T1000 (cell line): ENCODE data around the gene ITPKB.
A peak's percentile ranks its signal among the peaks of the same experiment; 100 is the strongest.

Source experiments
- DNase-seq: peaks from one replicate; lab custom pipeline; 2025; ENCODE audit warnings: mixed read lengths; lab: John Stamatoyannopoulos, UW

ITPKB gene

DNA sequence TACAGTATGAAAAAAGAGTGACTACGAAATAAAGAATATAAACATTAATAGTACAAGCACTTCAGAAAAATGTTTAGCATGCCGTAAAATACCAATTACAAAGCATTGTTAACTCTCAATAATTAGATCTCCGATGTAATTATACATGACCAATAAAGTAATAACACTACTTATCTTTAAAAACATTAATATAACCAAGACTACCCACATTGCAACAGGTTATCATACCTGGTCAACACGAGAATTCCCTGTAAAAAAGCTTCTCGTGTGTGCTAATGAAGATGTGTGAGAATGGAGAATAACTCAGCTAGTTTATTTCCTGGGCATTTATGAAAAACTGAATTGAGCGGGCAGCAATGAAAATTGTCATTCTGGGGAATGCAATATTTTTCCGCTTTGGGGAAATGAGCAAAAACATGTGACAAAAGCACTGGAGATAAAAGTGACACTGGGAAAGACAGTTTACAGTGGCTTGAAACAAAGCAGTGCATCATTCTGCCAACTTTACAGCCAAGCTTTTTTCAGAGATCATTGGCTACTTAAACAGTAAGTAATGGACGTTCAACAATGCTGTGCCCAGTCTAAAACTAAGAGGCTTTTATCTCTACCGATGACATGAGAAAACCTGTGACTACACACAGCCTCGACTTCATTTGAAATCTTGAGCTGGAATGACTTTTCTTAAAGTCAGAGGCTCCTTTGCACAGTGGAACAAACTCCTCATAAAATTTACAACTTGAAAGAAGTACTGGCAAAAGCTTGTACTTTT lies 34.7 kb downstream of the ITPKB start:
- DNase-seq, result no peak

DNA sequence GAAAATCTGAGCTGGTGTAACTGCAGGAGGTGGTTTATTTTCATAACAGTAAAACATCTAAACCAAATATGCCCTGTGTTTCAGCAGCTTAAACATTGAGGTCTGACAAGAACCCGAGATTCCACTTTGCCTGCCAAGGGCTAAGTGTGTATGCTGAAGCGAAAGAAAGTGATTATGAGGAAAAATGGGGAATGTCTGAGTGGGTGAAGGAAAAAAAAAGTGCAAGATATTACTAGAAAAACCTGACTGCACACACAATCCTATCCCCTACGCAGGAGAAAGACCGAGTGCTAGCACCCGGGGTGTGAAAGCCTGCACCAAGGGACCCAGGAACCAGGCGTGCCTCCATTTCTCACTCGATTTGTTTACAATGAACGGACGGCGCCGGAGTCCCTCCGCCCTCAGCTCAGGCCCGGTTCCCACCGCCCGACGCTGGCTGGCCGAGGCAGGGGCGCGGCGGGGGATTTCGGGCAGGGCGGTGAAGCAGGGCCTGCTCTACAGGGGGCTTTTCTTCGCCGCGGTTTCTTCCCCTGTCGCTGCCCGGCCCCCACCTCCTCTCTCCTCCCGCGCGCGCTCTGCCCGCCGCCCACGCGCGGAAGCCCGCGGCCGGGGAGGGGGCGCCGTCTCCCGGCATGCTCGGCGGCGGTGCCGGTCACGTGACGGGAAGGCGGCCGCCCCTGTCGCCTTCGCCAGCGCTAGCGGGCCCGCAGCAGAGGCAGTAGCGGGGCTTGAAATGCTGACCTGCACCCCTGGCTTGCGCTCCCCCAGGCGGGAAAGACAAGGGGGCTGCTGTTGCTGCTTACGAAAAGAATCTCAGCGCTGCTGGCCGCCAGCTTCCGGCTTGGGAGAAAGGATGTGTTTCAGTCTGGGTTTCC lies 35.9 kb downstream of the ITPKB start:
- DNase-seq, result peak; percentile 34

DNA sequence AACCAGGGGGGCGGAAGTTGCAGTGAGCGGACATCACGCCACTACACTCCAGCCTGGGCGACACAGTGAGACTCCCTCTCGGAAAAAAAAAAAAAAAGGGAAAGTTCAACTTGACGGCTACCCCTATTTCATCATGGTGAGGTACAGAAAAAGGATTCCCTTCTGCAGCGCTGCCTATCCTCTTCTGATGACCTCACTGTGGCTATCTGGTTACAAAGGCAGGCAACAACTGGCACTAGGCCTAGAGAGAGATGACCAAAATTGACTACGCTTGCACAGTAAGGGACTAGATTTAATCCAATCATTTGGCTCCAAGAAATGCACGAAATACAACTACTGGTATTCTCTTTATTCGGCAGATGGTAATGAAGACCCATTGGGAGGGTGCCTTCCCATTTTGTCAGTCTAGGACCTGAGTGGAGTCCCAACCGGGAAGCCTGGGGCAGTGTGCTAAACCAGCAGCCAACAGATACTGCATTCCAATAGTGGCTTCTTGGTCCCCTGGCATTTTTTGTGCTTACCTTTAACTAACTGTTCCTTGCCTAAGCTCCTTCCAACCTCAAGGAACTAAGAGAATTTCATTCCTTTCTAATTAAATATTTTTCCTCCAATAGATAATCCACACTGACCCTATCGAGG lies 36.6 kb downstream of the ITPKB start:
- no peak for DNase-seq

DNA sequence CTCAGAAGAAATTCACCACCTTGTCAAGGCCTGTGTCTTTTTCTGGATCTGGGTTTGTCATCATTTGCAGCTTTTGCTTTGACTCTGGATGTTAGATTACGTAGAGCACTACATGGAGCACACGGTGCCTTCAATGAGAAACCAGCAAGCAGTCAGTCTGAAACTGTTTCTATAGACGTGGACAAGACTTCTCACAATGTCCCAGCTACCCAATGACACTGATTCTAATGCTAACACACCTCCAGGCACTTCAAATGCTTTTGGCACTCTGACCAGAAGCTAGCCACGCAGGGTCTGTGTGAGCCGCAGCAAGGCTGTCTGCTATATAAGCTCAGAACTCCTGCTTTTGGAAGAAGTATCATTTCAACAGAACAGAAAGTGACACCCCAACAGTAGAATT lies 38.2 kb downstream of the ITPKB start:
- no peak for DNase-seq

DNA sequence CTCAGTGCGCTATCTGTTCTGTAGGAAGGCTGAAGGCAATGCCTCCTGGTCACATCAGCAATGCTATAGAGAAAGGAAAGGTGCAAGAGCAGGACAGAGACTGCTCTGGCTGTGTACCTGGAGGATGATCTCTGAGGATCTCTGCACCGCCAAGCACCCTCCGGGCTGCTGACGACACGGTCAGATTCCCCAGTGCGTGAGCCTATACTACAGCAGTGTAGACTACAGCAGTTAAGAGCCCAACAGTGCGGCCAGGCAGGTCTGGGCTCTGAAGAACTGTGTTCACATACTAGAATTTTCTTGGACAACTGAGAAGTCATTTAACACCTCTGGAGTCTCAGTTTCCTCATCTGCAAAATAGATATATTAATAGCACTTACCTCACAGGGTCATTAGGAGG lies 39.9 kb downstream of the ITPKB start:
- DNase-seq, result no peak

DNA sequence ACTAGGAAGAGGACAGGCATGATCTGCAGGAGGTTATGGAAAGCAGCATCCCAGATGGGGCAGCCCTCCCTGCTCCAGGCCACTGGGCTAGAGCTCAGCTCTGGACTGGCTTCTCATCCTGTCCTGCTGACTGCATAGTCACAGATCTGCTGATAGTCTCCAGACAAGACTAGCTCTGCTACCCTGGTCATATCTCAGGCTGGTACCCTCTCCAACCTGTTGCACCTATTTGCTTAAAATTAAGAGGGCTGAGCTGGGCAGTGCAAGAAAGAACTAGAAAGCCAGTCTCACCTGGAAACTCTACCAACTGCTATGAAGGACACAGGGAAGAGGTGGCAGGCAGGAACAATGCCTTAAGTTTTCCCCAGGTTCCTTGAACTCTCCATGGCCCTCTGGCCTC lies 40.4 kb downstream of the ITPKB start:
- no peak for DNase-seq

DNA sequence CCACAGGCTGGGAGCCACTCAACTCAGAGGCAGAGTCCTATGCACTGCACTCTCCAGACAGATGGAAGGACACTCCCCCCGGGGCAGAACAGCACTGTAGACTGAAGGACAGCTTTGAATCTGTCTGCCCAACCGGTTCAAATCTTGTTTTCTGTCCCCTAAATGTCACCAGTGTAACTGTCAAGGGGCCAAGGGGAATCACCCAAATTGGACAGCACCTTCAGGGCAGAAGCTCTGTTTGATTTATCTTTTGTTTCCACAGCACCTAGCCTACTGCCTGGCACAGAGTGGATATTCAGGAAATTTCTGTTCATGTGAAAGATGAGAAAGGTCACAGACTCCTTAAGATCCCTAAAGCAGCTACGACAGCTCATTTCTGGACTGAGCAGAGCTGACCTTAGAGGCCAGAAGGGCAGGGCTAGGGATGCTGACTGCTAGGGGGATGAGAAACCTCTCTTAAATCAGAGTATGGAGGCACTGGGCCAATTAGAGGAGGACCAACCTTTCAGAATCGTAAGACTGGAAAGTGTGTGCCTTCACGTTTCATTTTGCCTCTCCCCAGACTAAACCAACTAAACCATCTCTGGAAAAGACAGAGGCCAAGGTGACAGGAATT lies 41.0 kb downstream of the ITPKB start:
- DNase-seq, result no peak

DNA sequence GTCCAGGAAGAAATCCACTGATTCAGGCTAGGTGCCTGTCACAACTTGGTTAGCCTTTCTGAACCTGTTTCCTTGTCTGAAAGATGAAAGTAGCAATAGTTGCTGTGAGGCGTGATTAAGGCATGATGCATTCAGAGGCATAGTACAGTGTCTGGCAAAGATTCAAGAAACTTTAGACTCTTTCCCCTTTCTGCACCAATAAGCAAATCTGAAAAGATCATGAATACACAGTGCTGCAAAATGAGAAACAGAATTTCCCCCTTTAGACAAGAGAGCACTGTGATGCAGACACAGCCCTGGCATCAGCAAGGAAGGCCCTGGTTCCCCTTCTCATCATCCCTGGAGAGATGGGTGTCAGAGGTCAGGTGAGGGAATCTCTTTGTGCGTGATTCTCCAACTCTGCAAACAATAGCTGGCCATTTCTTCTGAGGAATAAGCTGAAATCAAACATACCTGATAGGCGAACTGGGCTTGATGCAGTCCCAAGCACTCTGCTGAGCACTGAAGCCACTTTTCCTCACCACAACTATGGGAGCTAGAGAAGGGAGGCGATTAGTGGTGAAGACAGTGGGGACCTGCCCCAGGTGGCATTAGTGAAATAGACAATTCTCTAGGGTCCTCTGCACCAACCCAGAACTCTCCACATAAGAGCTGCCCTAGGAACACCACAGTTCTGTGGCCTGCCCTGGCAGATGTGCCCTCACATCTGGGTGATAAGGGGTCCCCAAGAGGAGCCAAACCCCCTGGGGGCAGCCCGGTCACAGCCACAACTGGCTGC lies 41.7 kb downstream of the ITPKB start:
- DNase-seq, result no peak

DNA sequence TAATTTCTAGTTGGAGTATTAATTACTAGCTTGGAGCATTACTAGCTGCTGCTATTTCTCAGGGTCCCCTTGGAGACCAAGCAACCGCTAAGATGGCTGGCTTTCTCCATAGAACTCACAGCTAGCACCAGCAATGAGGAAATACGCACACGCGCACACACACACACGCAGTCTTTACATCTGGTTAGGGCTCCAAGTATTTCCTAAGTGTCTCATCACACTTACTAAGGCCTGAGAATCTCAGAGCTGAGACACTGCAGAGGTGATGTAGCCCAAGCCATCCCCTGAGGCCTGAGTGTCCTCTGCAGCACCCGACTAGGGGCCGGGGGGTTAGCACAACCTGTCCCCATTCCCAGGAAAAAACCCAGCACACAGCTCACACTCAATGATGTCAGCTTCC lies 42.5 kb downstream of the ITPKB start:
- DNase-seq, result no peak

DNA sequence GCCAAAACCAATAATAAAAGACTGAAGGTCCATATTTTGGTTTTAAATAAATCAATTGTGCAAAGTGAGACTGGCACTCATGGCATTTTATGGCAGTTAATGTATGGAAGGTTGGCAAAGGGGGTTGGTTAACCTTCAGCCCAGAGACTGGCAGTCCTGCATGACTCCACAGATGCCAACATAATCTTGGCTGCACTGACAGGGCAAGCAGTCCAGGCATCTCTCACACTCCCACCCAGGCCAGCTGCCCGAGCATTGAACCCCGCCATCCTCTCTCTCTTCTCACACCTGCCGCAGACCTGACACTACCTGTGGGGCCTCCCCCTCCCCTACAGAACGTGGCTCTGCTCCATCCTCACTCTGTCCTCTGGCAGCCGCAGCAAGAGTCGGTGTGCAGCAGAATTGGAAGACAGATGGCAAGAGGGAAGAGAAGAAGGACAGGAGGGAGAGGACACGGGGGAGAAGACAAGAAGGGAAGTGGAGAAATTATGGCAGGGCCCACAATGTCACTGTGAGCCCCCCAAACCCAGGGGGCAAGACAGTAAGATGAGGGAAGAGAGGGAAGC lies 43.7 kb downstream of the ITPKB start:
- DNase-seq, result no peak

DNA sequence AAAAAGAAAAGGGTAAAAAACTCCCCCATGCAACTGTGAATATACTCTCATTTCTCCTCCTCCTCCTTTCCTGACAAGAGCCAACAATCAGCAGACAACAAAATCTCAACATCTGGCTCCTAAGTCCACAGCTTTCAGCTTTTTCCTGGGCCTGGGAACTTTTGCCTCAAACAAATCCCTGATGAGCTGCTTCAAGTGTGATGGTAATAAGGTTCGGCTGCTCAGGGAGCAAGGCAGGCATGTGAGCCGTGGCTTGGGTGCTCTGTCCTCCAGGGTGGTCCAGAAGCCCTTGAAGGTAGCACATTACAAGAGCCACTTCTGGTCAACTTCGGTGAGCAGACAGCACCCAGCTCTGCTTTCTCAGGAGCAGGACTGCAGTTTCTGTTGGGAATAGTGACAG lies 46.3 kb downstream of the ITPKB start:
- no peak for DNase-seq

DNA sequence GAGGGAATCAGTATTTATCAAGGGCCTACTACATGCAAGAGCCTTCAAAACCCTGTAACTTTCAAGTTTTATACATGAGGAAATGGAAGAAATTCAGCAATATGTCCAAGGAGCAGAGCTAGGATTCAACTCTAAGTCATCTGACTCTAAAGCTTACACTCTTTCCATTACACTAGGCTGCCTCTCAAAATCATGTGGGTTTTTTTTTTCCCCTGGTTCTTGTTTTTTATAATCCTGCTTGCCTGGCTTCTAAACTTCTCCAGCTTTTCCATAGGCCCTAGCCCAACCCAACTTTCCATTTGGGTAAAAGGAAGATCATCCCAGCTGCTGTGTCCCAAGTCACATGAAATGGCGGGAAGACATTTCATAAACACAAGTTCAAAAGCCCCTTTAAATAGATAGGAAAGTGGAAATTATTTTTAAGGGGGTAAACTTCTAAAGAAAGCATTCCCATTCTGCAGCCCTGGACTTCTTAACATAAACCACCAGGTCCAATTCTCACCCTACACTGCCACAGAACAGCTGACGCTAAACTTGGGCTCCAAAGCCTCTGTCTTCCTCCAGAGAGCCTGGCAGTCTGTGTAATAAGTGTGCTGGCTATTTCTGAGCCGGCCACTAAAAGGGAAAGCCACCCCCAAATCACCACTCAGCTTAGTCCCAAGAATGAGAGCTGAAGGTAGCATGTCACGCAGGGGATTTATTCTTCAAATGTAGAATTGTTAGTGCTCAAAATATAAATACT lies 46.9 kb downstream of the ITPKB start:
- no peak for DNase-seq

DNA sequence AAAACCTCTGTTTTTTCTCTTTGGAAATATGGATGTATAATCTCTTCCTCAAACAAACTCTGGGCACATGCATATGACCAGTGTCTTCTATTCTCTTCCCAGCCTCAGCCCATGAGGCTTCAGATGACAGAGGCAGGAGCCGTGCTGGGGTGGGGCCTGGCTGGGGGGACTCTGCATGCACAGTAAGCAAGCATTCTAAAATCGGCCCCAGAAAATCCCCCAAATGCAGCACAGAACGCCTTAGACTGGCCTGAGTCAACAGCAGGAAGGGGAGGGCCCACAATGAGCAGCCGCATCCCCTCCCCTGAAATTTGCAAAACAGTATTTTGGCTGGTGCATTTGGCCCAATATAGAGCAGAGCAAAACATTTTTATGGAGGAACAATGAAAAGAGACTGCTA lies 47.8 kb downstream of the ITPKB start:
- DNase-seq, result no peak

DNA sequence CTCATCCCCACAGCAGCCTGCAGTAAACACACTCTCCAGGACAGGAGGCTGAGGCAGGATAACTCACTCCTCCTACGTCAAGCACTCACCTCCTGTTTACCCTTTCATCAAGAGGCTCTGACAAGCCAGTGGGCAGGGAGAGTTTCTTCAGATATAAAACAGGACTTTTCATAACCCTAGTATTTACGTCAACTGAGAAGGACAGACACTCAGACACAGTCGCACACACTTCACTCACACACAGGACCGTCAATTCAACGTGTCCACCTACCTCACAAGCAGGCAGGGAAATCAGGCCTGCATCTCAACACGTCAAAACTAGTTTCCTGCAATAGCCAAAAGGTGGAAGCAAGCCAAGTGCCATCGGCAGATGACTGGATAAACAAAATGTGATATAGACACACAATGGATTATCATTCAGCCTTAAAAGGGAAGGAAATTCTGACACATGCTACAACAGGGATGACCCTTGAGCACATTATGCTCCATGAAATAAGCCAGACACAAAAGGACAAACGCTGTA lies 48.6 kb downstream of the ITPKB start:
- no peak for DNase-seq

DNA sequence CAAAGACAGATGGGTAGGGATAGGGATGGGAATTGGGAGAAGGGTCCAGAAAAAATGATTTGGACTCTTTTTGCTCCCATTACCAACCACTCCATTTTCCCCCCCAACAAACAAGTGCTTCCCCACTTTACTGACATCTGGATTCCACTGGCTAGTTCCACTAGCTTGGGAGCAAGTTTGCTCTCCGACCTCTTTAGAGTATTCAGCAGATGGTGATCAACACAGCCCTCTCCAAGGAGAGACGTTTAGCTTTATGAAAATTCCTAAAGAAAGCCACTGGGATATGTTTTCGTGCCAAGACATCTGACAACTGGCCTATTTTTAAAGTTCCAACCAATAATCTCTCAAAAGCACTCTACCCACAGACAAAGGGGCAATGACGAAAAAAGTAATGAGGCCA lies 50.3 kb downstream of the ITPKB start:
- no peak for DNase-seq

DNA sequence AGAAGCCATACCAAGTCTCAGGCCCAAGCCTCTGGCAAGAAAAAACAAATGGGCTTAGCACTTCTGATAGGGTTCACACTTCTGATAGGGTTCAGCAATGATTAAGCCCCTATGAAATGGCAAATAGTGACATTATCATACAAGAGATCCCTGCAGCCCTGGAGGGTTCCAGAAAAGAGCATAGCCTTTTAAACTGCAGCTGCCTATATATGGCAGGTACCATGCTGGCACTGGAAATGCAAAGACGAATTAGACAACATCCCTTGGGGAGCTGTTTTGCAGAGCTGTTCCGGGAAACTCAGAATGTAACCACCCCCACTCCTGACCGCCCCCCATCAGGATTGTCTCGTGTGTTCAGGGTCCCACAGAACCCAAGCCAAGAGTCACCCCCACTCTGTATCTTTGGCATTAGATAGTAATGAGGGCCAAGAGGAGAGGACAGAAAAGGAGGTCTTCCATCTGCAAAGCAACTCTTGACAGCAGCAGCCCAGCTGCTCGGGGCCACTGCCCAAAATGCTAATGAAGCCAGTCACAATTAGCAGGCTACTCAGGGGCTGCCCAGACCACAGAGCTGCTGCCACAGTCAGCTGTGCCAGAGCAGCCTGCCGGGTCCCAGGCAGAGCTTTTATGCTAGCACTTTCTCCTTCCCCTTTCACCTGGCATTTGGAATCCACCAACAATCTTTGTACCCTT lies 50.9 kb downstream of the ITPKB start:
- DNase-seq, result no peak

DNA sequence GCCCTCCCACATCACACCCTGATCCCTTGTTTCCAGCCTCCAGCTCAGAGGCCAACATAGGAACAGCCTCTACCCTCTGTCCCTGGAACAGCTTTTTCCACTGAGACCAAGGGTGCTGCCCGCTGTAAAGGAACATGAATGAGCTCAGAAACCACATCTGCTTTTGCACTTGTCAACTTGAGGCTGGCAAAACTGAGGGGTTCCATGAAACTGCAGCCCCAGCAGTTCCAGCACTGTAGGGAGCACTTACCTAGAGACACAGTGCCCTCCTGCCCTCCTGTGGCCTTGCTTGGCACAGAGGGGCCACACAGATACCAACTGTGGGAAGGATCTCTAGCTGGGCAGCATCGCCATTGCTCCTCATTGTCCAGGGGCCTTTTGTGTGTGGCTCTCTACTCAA lies 51.7 kb downstream of the ITPKB start:
- DNase-seq, result no peak

DNA sequence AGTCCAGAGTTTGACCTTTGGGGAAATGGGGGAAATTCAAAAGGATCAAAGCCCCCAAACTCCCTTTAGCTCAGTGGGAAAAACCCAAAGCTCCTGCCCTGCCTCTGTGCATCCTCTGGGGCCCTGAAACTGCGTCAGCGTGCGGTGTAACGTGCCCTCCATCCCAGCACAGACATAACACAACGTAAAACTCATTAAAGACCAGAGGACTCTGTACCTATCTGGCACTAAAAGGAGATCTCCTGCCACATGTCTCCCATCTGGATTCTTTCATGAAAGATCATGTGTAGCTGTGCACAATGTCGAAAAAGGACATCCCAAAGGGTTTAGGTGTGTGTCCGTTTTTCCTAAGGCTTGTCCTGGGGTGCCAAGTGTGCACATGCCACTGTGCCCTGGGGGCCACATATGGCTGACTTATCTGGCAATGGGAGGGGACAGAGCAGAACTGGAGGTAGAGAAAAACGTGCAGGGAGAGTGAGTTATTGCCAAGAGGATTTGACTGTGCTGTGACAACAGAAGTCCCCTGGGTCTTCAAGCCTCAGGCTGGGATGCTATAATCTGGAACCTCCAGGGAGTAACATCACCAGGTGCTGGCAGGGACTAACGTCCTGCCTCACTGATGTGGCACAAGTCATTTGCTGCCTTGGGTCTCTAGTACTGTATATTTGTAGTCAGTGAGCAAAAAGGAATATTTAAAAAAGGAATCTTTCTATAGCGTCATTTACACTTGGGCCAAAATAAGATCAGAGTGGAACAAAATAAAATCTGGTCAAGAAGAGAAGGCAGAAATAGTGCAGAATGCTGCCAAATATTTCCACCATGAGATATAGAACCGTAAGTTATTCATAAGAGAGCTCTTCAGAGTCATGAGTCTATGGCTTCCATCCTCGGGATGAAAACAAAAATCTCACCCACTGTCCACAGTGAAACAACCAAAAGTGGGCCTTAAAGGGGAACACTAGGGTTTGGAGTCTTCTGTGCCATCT lies 52.3 kb downstream of the ITPKB start:
- no peak for DNase-seq
